Lung (tissue), 12 donors: ENCODE data around the gene CADM2. TPM values are rescaled to one million over a fixed set of nuclear protein-coding genes. Genes with fewer than 3 reads are reported as not detected.
A peak's percentile ranks its signal among the peaks of the same experiment; 100 is the strongest.

ENCODE experiments used
- ATAC-seq: fragments of 200-7000 bp; cut with Tn5 transposase; one replicate; pipeline ENCODE4 v1.9.1; 2020; ENCODE audit warnings: moderate number of reproducible peaks; ENCODE audit not compliant: insufficient read depth, low FRiP score
- DNase-seq, 3 donors: peaks; one replicate each; pipeline ENCODE4 v3.0.0-alpha.2; 2013 to 2017
- H3K27ac ChIP-seq, 2 donors: one replicate each; pipeline ENCODE4 v1.5.1; 2013; ENCODE audit warnings: mild to moderate bottlenecking in 2 of 2, moderate library complexity in 2 of 2, control low read depth in 1 of 2, inconsistent platforms in 1 of 2, low read depth in 1 of 2, low read length in 1 of 2
- H3K27me3 ChIP-seq, 3 donors: one replicate each; pipeline ENCODE4 v1.5.1; 2013; ENCODE audit warnings: low read length in 2 of 3; ENCODE audit not compliant: control insufficient read depth in 3 of 3, insufficient read depth in 3 of 3
- H3K36me3 ChIP-seq, 4 donors: one replicate each; pipeline ENCODE4 v1.5.1; 2013; ENCODE audit warnings: low read length in 4 of 4, mild to moderate bottlenecking in 1 of 4, moderate library complexity in 1 of 4; ENCODE audit not compliant: control insufficient read depth in 4 of 4, insufficient read depth in 4 of 4
- H3K4me1 ChIP-seq, 5 donors: one replicate each; pipeline ENCODE4 v1.5.1; 2013; ENCODE audit warnings: low read length in 5 of 5, mild to moderate bottlenecking in 2 of 5, moderate library complexity in 1 of 5; ENCODE audit not compliant: control insufficient read depth in 5 of 5, insufficient read depth in 5 of 5
- H3K4me3 ChIP-seq: one replicate; pipeline ENCODE4 v1.5.1; 2013; ENCODE audit warnings: mild to moderate bottlenecking, control low read depth, moderate library complexity
- H3K9ac ChIP-seq, 2 donors: one replicate each; pipeline ENCODE4 v1.5.1; 2013; ENCODE audit warnings: low read length in 2 of 2, control low read depth in 1 of 2; ENCODE audit not compliant: insufficient read depth in 1 of 2
- H3K9me3 ChIP-seq, 4 donors: one replicate each; pipeline ENCODE4 v1.5.1; 2013; ENCODE audit warnings: low read length in 3 of 4, mild to moderate bottlenecking in 1 of 4, moderate library complexity in 1 of 4; ENCODE audit not compliant: control insufficient read depth in 4 of 4, insufficient read depth in 3 of 4
- CTCF ChIP-seq: IDR thresholded peaks from 2 replicates; pipeline ENCODE4 v1.5.1; 2012; ENCODE audit warnings: mild to moderate bottlenecking; ENCODE audit errors: control extremely low read depth, extremely low read depth
- WGBS, 2 donors: extraction: QIAGEN DNeasy Blood & Tissue Kit; methylation state at CpG; one replicate each; pipeline ENCODE4 v1.1.7; 2013; 5-methylcytosine and 5-hydroxymethylcytosine counted together
- polyA plus RNA-seq, 2 donors: library from polyadenylated mRNA; stranded (reverse); fragments of 200-250 nt; gene quantifications; one replicate each; pipeline ENCODE4 v1.2.1, GENCODE V29; 2013
- total RNA-seq, 2 donors: library from RNA; depleted of rRNA in 1 of 2; stranded (reverse); fragments of >200 nt in 1 of 2; gene quantifications; one replicate each; pipeline ENCODE4 v1.2.1, GENCODE V29; 2014 to 2021
- donor health status: control.
- donor health status: control.
- donor health status: Bipolar disorder and iron deficiency.
- donor health status: healthy.
- donor health status: DM: yes; HTN: yes; CAD: no.

CADM2 gene
- total and polyA plus RNA-seq, 4 donors: 0.14 to 3.3 (median 0.32) TPM

- H3K36me3 ChIP-seq: no peaks in the 10 kb centered on the region
- no peak for ATAC-seq
- no peak overlapping the region for H3K27ac ChIP-seq
- TF ChIP-seq CTCF: no peak
- WGBS, 2 donors: 83 to 88% methylated on average over 1 of the region's 1 CpG
- no peak overlapping the region for H3K4me3 ChIP-seq
- DNase-seq: peak in 2 of 3 donors; percentile 4 to 43
- no peaks in the 10 kb centered on the region for H3K4me1 ChIP-seq
- no peaks in the 10 kb centered on the region for H3K9me3 ChIP-seq
- H3K9ac ChIP-seq: no peak overlapping the region
- no peaks in the 10 kb centered on the region for H3K27me3 ChIP-seq
These were observed 693.6 kb downstream of the CADM2 start for GRCh38 chr3:85652360-85652759.

GRCh38 chr3:85660451-85660850, 701.7 kb downstream of the CADM2 start:
- Histone ChIP-seq H3K9ac (no peak overlapping the region), H3K4me3 (no peak overlapping the region), H3K9me3 (no peaks in the 10 kb centered on the region), H3K27ac (no peak overlapping the region), H3K4me1 (no peaks in the 10 kb centered on the region), H3K36me3 (no peaks in the 10 kb centered on the region), H3K27me3 (no peaks in the 10 kb centered on the region)
- TF ChIP-seq CTCF: no peak
- WGBS, 2 donors: 47 to 58% methylated on average over 2 of the region's 2 CpGs
- no peak for DNase-seq
- no peak for ATAC-seq

- DNase-seq (peak in 1 of 3 donors; percentile 13), ATAC-seq (no peak)
- H3K27me3 ChIP-seq: no peaks in the 10 kb centered on the region
- TF ChIP-seq CTCF: no peak
- no peaks in the 10 kb centered on the region for H3K9me3 ChIP-seq
- H3K4me3 ChIP-seq: no peak overlapping the region
- no peaks in the 10 kb centered on the region for H3K4me1 ChIP-seq
- H3K36me3 ChIP-seq: no peaks in the 10 kb centered on the region
- no peak overlapping the region for H3K9ac ChIP-seq
- no peak overlapping the region for H3K27ac ChIP-seq
- 83 to 90% methylated on average over 3 of the region's 3 CpGs for WGBS, 2 donors
These were observed 703.7 kb downstream of the CADM2 start for GRCh38 chr3:85662462-85662861.

- H3K4me1 ChIP-seq: peaks cover 0 to under 1% (median 0%) of the 10 kb centered on the region in 5 donors
- H3K9ac ChIP-seq: no peak overlapping the region
- DNase-seq (no peak), ATAC-seq (no peak)
- H3K36me3 ChIP-seq: no peaks in the 10 kb centered on the region
- H3K4me3 ChIP-seq: no peak overlapping the region
- 80 to 85% methylated on average over 5 of the region's 5 CpGs for WGBS, 2 donors
- no peak for TF ChIP-seq CTCF
- H3K9me3 ChIP-seq: no peaks in the 10 kb centered on the region
- no peak overlapping the region for H3K27ac ChIP-seq
- H3K27me3 ChIP-seq: no peaks in the 10 kb centered on the region
These were observed 709.0 kb downstream of the CADM2 start for GRCh38 chr3:85667744-85668143.
